Measurements from ENCODE around the gene SH3RF3.

SH3RF3 gene

DNA sequence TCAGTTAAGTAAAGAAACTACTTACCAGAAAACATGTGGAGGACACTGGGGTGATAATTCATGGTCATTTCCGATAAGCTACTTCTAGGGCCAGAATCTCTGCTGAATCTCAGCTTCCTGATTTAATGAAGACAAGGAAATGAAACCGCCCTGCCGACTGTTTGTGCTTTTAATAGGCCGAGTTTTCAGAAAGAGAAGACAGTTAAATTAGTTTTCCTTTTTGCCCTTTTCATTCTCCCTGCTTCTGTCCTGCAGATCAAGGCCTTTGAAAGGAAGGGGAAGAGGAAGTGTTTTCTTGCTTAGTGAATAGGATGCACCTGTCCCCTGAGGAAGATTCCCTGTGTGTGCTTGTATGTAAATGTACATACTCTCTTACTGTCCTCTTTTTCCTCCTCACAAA lies 126.6 kb downstream of the SH3RF3 start:
- Histone ChIP-seq H3K27me3 (ENCODE audit: insufficient read depth, poor library complexity, severe bottlenecking) (no peaks in the 10 kb centered on the region), H3K27ac (ENCODE audit: poor library complexity, severe bottlenecking) (no peak overlapping the region), H3K4me1 (ENCODE audit: insufficient read depth, poor library complexity, severe bottlenecking) (no peaks in the 10 kb centered on the region), H3K36me3 (ENCODE audit: low read depth) (no peaks in the 10 kb centered on the region), H3K4me3 (ENCODE audit: severe bottlenecking) (no peak overlapping the region), H3K9me3 (ENCODE audit: severe bottlenecking) (no peaks in the 10 kb centered on the region)
- DNase-seq (ENCODE audit: low spot score) (no peak), ATAC-seq (ENCODE audit: low read depth) (no peak)
- TF ChIP-seq, protein P1, sequence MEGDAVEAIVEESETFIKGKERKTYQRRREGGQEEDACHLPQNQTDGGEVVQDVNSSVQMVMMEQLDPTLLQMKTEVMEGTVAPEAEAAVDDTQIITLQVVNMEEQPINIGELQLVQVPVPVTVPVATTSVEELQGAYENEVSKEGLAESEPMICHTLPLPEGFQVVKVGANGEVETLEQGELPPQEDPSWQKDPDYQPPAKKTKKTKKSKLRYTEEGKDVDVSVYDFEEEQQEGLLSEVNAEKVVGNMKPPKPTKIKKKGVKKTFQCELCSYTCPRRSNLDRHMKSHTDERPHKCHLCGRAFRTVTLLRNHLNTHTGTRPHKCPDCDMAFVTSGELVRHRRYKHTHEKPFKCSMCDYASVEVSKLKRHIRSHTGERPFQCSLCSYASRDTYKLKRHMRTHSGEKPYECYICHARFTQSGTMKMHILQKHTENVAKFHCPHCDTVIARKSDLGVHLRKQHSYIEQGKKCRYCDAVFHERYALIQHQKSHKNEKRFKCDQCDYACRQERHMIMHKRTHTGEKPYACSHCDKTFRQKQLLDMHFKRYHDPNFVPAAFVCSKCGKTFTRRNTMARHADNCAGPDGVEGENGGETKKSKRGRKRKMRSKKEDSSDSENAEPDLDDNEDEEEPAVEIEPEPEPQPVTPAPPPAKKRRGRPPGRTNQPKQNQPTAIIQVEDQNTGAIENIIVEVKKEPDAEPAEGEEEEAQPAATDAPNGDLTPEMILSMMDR (IDR thresholded peaks at IDR 0.05; ENCODE audit: poor library complexity, severe bottlenecking): no peak

DNA sequence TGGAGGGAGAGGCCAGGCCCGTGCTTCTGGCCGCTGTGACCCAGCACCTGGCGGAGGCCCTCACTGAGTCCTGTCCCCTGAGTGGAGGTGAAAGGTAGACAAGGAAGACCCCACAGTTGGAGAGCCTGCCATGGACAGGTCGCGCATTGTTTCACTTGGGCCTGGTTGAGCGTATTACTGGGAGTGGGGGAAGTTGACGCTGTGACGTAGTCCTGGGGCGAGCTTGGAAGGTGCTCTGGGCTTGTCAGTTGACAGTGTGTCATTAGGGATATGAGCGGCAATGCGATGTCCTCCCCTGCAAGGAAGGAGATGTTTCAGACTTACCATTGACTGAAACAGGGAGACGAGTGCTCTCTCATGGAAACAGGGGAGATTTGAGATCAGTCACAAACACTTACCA lies 127.1 kb downstream of the SH3RF3 start:
- H3K27ac ChIP-seq (ENCODE audit: poor library complexity, severe bottlenecking): no peak overlapping the region
- H3K27me3 ChIP-seq (ENCODE audit: insufficient read depth, poor library complexity, severe bottlenecking): no peaks in the 10 kb centered on the region
- no peaks in the 10 kb centered on the region for H3K9me3 ChIP-seq (ENCODE audit: severe bottlenecking)
- H3K36me3 ChIP-seq (ENCODE audit: low read depth): no peaks in the 10 kb centered on the region
- TF ChIP-seq, protein P1 (IDR thresholded peaks at IDR 0.05; ENCODE audit: poor library complexity, severe bottlenecking): no peak
- DNase-seq (ENCODE audit: low spot score) (no peak), ATAC-seq (ENCODE audit: low read depth) (no peak)
- no peak overlapping the region for H3K4me3 ChIP-seq (ENCODE audit: severe bottlenecking)
- no peaks in the 10 kb centered on the region for H3K4me1 ChIP-seq (ENCODE audit: insufficient read depth, poor library complexity, severe bottlenecking)

DNA sequence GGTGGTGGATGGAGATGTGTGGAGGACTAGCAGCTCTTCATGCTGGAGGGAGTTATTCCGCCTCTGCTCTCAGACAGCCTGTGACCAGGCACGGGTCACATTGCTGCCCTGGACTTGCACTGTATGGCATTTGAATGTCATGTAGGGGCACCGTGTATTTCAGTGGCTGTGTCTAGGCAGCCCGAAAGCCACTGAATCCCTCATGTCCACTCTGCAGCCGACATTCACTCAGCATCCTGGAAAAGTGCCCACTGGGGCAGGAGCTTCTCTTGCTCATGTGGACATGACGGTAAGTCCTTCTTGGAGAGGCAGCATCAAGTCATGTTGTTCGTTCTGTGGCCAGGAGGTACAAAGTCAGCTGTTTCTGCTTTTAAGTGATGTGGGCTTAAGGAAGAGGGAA lies 127.9 kb downstream of the SH3RF3 start:
- ATAC-seq (ENCODE audit: low read depth): no peak
- H3K27me3 ChIP-seq (ENCODE audit: insufficient read depth, poor library complexity, severe bottlenecking): no peaks in the 10 kb centered on the region
- DNase-seq (ENCODE audit: low spot score): no peak
- no peak overlapping the region for H3K27ac ChIP-seq (ENCODE audit: poor library complexity, severe bottlenecking)
- H3K4me1 ChIP-seq (ENCODE audit: insufficient read depth, poor library complexity, severe bottlenecking): no peaks in the 10 kb centered on the region
- H3K9me3 ChIP-seq (ENCODE audit: severe bottlenecking): no peaks in the 10 kb centered on the region
- H3K4me3 ChIP-seq (ENCODE audit: severe bottlenecking): no peak overlapping the region
- no peaks in the 10 kb centered on the region for H3K36me3 ChIP-seq (ENCODE audit: low read depth)
- TF ChIP-seq, protein P1 (IDR thresholded peaks at IDR 0.05; ENCODE audit: poor library complexity, severe bottlenecking): no peak

DNA sequence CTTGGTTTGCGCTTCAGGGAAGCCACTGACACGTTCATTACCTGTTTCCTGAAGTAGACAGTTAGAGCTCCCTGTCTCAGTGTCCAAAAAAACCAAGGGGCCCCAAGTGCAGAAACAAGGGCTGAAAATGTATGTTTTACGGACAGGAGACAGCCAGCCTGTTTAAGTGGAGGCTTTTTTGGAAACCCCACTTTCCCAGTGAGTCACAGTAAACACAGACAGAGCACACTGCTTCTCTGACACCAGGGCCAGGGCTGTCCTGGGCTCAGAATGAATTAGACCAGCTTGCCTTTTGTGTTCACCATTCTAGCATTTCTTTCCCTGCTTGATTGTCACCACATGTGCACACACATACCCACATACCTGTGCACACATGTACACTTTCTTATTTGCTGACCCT lies 128.6 kb downstream of the SH3RF3 start:
- H3K4me1 ChIP-seq (ENCODE audit: insufficient read depth, poor library complexity, severe bottlenecking): no peaks in the 10 kb centered on the region

DNA sequence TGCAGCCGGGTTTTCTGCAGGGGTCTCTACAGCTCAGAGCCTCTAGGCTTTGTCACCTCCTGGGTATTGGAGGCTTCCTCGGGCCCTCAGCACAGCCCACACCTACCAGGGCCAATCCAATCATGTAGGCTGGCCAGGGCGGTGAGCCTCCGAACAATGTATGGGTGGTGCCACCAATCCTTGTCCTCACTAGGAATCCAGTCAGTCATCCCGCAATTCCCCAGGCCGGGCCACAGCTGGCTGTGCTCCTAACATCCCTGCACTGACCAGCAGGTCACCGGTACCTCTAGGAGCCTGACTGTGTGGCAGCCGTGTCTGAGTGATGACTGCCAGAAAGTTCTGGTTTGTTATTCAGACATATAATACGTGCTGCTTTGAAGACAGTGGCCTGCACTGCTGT lies 129.4 kb downstream of the SH3RF3 start:
- DNase-seq (ENCODE audit: low spot score) (no peak), ATAC-seq (ENCODE audit: low read depth) (no peak)
- Histone ChIP-seq H3K27me3 (ENCODE audit: insufficient read depth, poor library complexity, severe bottlenecking) (no peaks in the 10 kb centered on the region), H3K36me3 (ENCODE audit: low read depth) (no peaks in the 10 kb centered on the region), H3K4me1 (ENCODE audit: insufficient read depth, poor library complexity, severe bottlenecking) (no peaks in the 10 kb centered on the region), H3K9me3 (ENCODE audit: severe bottlenecking) (no peaks in the 10 kb centered on the region), H3K4me3 (ENCODE audit: severe bottlenecking) (no peak overlapping the region), H3K27ac (ENCODE audit: poor library complexity, severe bottlenecking) (no peak overlapping the region)
- TF ChIP-seq, protein P1 (IDR thresholded peaks at IDR 0.05; ENCODE audit: poor library complexity, severe bottlenecking): no peak

More for the DNA sequence above, 128.6 kb downstream of the SH3RF3 start:
- Histone ChIP-seq H3K27ac (ENCODE audit: poor library complexity, severe bottlenecking) (no peak overlapping the region), H3K27me3 (ENCODE audit: insufficient read depth, poor library complexity, severe bottlenecking) (no peaks in the 10 kb centered on the region), H3K4me3 (ENCODE audit: severe bottlenecking) (no peak overlapping the region), H3K36me3 (ENCODE audit: low read depth) (no peaks in the 10 kb centered on the region), H3K9me3 (ENCODE audit: severe bottlenecking) (no peaks in the 10 kb centered on the region)
- no peak for ATAC-seq (ENCODE audit: low read depth)
- TF ChIP-seq, protein P1 (IDR thresholded peaks at IDR 0.05; ENCODE audit: poor library complexity, severe bottlenecking): no peak
- DNase-seq (ENCODE audit: low spot score): no peak

Data from RWPE2 (cell line).